NCI-H2171 treated with DMSO at 0.1 percent for 48 hours (cell line): ENCODE measurements around the gene PIP4K2B.
"Not testable (repeated sequence)": the region's sequence is repeated elsewhere in the genome, so short reads cannot be mapped to it uniquely, and the experiment has no call there.

ENCODE experiments used
- DNase-seq: peaks from one replicate; lab custom pipeline; 2025; lab: John Stamatoyannopoulos, UW

The PIP4K2B gene

GRCh38 chr17:38730526-38731379, 68.6 kb downstream of the PIP4K2B start:
- DNase-seq = peak; percentile 55

GRCh38 chr17:38729886-38730525, 69.3 kb downstream of the PIP4K2B start, which contains the start of gene CISD3:
TSS of gene CISD3 (plus strand) at chr17:38730341. CDS start at chr17:38730359, 18 bp downstream.
- peak; percentile 81 for DNase-seq

- no peak for DNase-seq
Measured at GRCh38 chr17:38729368-38729885, 69.9 kb downstream of the PIP4K2B start.

- no peak for DNase-seq
Measured at GRCh38 chr17:38728290-38728831, 71.0 kb downstream of the PIP4K2B start.

GRCh38 chr17:38727736-38728135, 71.6 kb downstream of the PIP4K2B start:
- DNase-seq = no peak

- DNase-seq = not testable (repeated sequence)
Measured at GRCh38 chr17:38726145-38726544, 73.2 kb downstream of the PIP4K2B start.

GRCh38 chr17:38725066-38725465, 74.3 kb downstream of the PIP4K2B start:
- no peak for DNase-seq

- peak; percentile 83 for DNase-seq
Measured at GRCh38 chr17:38724337-38724988, 74.9 kb downstream of the PIP4K2B start.

GRCh38 chr17:38721802-38722201, 77.6 kb downstream of the PIP4K2B start:
- no peak for DNase-seq

- no peak for DNase-seq
Measured at GRCh38 chr17:38720941-38721340, 78.4 kb downstream of the PIP4K2B start.

GRCh38 chr17:38719943-38720641, 79.3 kb downstream of the PIP4K2B start:
- no peak for DNase-seq

- DNase-seq = no peak
Measured at GRCh38 chr17:38719289-38719942, 79.9 kb downstream of the PIP4K2B start.

- peak; percentile 36 for DNase-seq
Measured at GRCh38 chr17:38717139-38717745, 82.1 kb downstream of the PIP4K2B start.

GRCh38 chr17:38716368-38717005, 82.9 kb downstream of the PIP4K2B start:
- DNase-seq = no peak
